ENCODE data around the gene KIAA0825.

The KIAA0825 gene

DNA sequence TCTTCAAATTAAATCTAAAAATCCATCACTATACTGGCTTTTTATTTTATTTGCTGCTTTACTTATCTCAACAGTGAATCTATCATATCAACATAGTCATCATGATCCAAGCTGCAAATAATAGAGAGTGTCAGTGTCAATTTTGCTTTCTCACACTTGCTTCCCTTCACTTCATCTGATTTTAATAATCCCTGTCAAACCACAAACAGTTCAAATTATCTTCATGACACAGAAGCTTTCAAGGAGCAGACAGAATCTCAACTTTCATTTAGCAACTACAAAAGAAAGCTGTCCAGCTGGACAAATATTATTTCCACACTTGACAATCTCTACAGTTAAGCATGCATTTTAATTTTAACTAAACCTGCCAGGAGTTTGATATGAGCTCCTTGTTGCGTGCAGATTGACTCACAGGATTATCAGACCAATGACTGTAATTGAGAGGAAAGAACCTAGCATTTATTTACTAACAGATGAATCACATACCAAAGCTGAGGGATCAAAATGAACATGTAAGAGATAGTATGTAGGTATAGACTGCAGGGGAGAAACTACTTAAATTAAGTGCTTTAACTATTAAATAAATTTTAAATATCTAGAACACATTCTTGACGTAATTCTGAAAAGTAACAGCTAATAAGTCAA lies 56.0 kb downstream of the KIAA0825 start:
- in situ Hi-C loops (cut with HindIII; ENCODE audit: low sequenced_read_pairs), result no loop called here
- no peak overlapping the region for H3K4me3 ChIP-seq (ENCODE audit: low read depth, low read length)
- TF ChIP-seq CTCF (IDR thresholded peaks at IDR 0.05; ENCODE audit: low read depth, low read length), result no peak
- DNase-seq (ENCODE audit: low read depth, low spot score), result no peak

DNA sequence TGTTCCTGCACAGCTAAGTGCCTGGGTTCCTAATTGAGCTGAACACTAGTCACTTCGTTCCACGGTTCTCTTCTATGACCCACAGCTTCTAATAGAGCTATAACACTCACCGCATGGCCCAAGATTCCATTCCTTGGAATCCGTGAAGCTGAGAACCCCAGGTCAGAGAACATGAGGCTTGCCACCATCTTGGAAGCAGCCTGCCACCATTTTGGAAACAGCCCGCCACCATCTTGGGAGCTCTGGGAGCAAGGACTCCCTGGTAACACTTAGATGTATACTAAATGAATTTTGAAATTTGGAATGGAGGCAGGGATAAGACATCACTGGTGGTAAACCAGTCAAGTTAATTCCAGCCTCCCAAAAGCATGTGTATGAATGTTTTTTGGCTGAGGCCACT lies 60.4 kb downstream of the KIAA0825 start:
- TF ChIP-seq CTCF (IDR thresholded peaks at IDR 0.05; ENCODE audit: low read depth, low read length), result no peak
- in situ Hi-C loops (cut with HindIII; ENCODE audit: low sequenced_read_pairs), result no loop called here
- no peak for DNase-seq (ENCODE audit: low read depth, low spot score)
- no peak overlapping the region for H3K4me3 ChIP-seq (ENCODE audit: low read depth, low read length)

- DNase-seq (ENCODE audit: low read depth, low spot score), result no peak
- no peak for TF ChIP-seq CTCF (IDR thresholded peaks at IDR 0.05; ENCODE audit: low read depth, low read length)
- no peak overlapping the region for H3K4me3 ChIP-seq (ENCODE audit: low read depth, low read length)
- in situ Hi-C loops (cut with HindIII; ENCODE audit: low sequenced_read_pairs), result no loop called here
Measured at GRCh38 chr5:94551858-94552257, 66.5 kb downstream of the KIAA0825 start.

DNA sequence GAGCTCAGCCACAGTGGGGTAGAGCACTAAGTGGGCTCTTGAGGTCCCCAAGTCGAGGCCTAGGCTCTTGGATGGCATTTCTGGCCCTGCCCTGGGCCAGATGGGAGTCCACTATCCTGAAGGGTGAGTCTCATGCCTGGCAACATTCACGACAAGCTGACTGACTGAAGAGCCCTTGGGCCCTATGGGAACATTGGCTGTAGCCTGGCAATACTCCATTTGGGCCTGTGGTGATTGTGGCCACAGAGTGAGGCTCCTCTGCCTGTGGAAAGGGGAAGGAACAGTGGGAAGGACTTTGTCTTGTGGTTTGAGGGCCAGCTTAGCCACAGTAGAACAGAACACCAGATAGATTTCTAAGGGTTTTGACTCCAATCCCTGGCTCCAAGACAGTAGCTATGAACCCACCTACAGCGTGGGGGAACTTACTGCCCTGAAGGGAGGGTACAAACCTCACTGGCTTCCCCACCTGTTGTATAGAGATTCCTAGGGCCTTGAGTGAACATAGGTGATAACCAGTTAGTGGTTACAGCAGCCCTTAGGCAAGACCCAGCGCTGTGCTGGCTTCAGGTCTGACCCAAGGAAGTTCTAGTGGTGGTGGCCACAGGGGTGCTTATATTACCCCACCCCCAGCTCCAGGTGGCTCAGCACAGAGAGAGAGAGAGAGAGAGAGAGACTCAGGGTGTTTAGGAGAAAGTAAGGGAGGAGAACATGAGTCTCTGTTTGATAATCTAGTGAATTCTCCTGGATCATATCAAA lies 72.4 kb downstream of the KIAA0825 start:
- H3K4me3 ChIP-seq (ENCODE audit: low read depth, low read length), result no peak overlapping the region
- TF ChIP-seq CTCF (IDR thresholded peaks at IDR 0.05; ENCODE audit: low read depth, low read length), result no peak
- in situ Hi-C loops (cut with HindIII; ENCODE audit: low sequenced_read_pairs), result no loop called here
- DNase-seq (ENCODE audit: low read depth, low spot score), result peak; percentile 25

DNA sequence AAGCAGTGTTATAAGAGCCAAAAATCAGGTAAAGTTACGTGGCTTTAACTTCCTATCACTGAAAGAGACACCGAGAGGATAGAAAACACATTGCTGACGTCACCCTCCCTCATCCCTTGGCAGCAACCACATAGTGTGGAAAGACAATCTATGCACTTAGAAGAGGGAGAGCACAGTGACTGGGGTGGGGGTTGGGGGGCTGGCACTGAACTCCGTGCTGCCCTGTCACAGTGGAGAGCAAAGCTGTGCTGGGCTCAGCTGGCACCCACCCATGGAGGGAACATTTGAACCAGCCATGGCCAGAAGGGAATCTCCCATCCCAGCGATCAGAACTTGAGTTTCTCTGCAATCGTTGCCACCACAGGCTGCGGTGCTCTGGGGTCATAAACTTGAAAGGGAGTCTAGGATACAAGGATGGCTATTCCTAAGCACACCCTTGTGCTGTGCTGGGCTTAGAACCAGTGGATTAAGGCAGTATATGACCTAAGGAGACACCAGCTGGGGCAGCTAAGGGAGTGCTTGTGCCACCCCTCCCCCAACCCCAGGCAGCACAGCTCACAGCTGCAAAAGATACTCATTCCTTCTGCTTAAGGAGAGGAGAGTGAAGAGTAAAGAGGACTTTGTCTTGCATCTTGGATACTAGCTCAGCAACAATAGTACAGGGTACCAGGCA lies 73.4 kb downstream of the KIAA0825 start:
- TF ChIP-seq CTCF (IDR thresholded peaks at IDR 0.05; ENCODE audit: low read depth, low read length), result no peak
- DNase-seq (ENCODE audit: low read depth, low spot score), result no peak
- in situ Hi-C loops (cut with HindIII; ENCODE audit: low sequenced_read_pairs), result no loop called here
- H3K4me3 ChIP-seq (ENCODE audit: low read depth, low read length), result no peak overlapping the region

DNA sequence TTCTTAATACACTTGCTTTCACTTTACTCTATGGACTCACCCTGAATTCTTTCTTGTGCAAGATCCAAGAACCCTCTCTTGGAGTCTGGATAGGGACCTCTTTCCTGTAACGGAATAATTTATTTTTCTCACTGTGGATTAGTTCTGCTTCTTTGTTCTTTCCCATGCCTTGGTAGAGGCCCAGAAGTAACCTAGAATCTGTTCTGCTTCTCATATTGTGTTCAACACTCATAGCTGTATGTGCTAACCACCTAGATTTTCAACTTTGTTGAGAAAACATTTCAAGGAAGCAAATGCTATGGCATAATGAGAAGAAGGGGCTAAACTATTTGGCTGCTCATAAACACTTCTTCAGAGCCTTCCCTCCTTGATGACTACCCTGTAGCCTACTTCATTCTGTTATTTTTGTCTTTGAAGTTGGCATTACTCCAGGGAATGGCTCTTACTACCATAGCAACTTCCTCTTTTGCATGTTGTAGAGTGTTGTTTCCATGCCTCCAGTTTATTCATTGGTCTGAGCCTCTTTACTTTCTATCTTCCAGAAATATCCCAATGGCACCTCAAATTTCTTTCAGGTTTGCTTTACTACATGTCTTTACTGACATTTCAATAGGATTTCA lies 74.3 kb downstream of the KIAA0825 start:
- peak; percentile 34 for DNase-seq (ENCODE audit: low read depth, low spot score)
- in situ Hi-C loops (cut with HindIII; ENCODE audit: low sequenced_read_pairs), result no loop called here
- TF ChIP-seq CTCF (IDR thresholded peaks at IDR 0.05; ENCODE audit: low read depth, low read length), result no peak
- no peak overlapping the region for H3K4me3 ChIP-seq (ENCODE audit: low read depth, low read length)

All from astrocyte of the spinal cord (primary cell).